NCI-H2196 treated with DMSO at 0.1 percent for 48 hours (cell line): ENCODE data around the gene TOM1L2.
"Not testable (repeated sequence)": the region's sequence is repeated elsewhere in the genome, so short reads cannot be mapped to it uniquely, and the experiment has no call there.

Source experiments
- DNase-seq: peaks from one replicate; lab custom pipeline; 2025; ENCODE audit not compliant: unreplicated experiment; lab: John Stamatoyannopoulos, UW

Gene TOM1L2

GRCh38 chr17:17995887-17996286 lies 23.7 kb upstream of the TOM1L2 start:
- not testable (repeated sequence) for DNase-seq

GRCh38 chr17:17994271-17995069 lies 22.3 kb upstream of the TOM1L2 start:
- DNase-seq: no peak

GRCh38 chr17:17993852-17994251 lies 21.7 kb upstream of the TOM1L2 start:
- DNase-seq: no peak

GRCh38 chr17:17993366-17993765 lies 21.2 kb upstream of the TOM1L2 start:
- no peak for DNase-seq

- no peak for DNase-seq
These were observed 18.1 kb upstream of the TOM1L2 start for GRCh38 chr17:17990282-17990681.

GRCh38 chr17:17989618-17990017 lies 17.4 kb upstream of the TOM1L2 start:
- no peak for DNase-seq

GRCh38 chr17:17989081-17989480 lies 16.9 kb upstream of the TOM1L2 start:
- no peak for DNase-seq

GRCh38 chr17:17988427-17988945 lies 16.3 kb upstream of the TOM1L2 start:
- DNase-seq: no peak

- DNase-seq: no peak
These were observed 15.7 kb upstream of the TOM1L2 start for GRCh38 chr17:17987901-17988300.

- DNase-seq: no peak
These were observed 15.1 kb upstream of the TOM1L2 start for GRCh38 chr17:17987187-17987896.

- no peak for DNase-seq
These were observed 13.4 kb upstream of the TOM1L2 start for GRCh38 chr17:17985555-17985954.

- no peak for DNase-seq
These were observed 13.0 kb upstream of the TOM1L2 start for GRCh38 chr17:17985153-17985552.

- no peak for DNase-seq
These were observed 11.6 kb upstream of the TOM1L2 start for GRCh38 chr17:17983776-17984175.

GRCh38 chr17:17983376-17983775 lies 11.2 kb upstream of the TOM1L2 start:
- no peak for DNase-seq

GRCh38 chr17:17982801-17983200 lies 10.6 kb upstream of the TOM1L2 start:
- DNase-seq: no peak

- no peak for DNase-seq
These were observed 9.1 kb upstream of the TOM1L2 start for GRCh38 chr17:17981330-17981729.

GRCh38 chr17:17979778-17980177 lies 7.6 kb upstream of the TOM1L2 start:
- DNase-seq: no peak

GRCh38 chr17:17978481-17979424 lies 6.6 kb upstream of the TOM1L2 start:
- DNase-seq: no peak

GRCh38 chr17:17976931-17977570 lies 4.9 kb upstream of the TOM1L2 start:
- DNase-seq: no peak

GRCh38 chr17:17975436-17975835 lies 3.2 kb upstream of the TOM1L2 start:
- DNase-seq: no peak

- DNase-seq: no peak
These were observed 703 bp upstream of the TOM1L2 start for GRCh38 chr17:17972952-17973254.
